Embryonic facial prominence (tissue), 1 donor: ENCODE measurements around the gene YIF1B.
"Not testable (repeated sequence)": the region's sequence is repeated elsewhere in the genome, so short reads cannot be mapped to it uniquely, and the experiment has no call there.

Source experiments
- DNase-seq: peaks from one replicate; pipeline ENCODE4 v3.0.0-alpha.2; 2016; ENCODE audit errors: extremely low spot score

Gene YIF1B

GRCh38 chr19:38315657-38316476, at the start of gene YIF1B:
TSS of gene YIF1B (minus strand) at chr19:38315947. CDS start at chr19:38315917, 30 bp downstream.
- DNase-seq: peak; percentile 95

DNA sequence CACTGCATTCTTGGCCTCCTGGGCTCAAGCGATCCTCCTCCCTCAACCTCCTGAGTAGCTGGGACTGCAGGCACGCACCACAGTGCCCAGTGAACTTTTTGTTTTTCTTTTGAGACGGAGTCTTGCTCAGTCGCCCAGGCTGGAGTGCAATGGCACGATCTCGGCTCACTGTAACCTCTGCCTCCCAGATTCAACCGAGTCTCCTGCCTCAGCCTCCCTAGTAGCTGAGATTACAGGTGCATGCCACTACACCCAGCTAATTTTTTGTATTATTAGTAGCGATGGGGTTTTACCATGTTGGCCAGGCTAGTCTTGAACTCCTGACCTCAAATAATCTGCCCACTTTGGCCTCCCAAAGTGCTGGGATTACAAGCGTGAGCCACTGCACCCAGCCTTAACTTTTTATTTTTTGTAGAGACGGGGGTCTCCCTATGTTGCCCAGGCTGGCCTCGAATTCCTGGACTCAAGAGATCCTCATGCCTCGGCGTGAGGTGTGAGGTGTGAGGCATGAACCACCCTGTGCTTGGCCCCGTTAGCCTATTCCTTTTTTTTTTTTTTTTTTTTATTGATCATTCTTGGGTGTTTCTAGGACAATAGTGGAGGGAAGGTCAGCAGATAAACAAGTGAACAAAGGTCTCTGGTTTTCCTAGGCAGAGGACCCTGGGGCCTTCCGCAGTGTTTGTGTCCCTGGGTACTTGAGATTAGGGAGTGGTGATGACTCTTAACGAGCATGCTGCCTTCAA, 47.4 kb upstream of the YIF1B start:
- DNase-seq: not testable (repeated sequence)

DNA sequence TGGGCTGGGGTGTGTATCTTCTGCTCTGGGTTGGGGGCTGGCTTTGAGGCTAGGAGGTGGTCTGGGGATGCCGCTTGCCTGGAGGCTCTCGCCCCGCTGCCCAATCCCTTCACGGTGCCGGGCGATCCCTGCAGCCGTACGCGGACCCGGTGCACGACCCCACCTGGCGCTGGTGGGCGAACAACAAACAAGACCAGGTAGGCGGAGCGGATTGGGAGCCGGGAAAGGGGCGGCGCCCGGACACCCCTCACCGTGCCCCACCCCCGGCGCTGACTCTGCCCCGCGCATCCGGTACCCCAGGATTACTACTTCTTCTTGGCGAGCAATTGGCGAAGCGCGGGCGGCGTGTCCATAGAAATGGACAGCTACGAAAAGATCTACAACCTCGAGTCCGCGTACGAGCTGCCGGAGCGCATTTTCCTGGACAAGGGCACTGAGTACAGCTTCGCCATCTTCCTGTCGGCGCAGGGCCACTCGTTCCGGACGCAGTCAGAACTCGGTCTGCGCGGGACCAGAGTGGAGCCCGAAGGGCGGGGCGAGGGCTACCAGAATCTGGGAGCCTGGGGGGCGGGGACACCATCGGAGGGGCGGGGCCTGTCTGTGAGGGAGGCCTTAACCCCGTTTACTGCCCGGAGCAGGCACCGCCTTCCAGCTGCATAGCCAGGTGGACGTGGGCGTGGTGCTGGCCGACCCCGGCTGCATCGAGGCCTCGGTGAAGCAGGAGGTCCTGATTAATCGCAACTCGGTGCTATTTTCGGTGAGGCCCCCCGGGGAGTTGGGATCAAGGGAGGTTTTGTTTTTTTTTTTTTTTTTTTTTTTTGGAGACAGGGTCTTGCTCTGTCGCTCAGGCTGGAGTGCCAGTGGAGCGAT, 46.6 kb upstream of the YIF1B start:
- no peak for DNase-seq

GRCh38 chr19:38361633-38362075, 45.9 kb upstream of the YIF1B start:
- peak; percentile 17 for DNase-seq

DNA sequence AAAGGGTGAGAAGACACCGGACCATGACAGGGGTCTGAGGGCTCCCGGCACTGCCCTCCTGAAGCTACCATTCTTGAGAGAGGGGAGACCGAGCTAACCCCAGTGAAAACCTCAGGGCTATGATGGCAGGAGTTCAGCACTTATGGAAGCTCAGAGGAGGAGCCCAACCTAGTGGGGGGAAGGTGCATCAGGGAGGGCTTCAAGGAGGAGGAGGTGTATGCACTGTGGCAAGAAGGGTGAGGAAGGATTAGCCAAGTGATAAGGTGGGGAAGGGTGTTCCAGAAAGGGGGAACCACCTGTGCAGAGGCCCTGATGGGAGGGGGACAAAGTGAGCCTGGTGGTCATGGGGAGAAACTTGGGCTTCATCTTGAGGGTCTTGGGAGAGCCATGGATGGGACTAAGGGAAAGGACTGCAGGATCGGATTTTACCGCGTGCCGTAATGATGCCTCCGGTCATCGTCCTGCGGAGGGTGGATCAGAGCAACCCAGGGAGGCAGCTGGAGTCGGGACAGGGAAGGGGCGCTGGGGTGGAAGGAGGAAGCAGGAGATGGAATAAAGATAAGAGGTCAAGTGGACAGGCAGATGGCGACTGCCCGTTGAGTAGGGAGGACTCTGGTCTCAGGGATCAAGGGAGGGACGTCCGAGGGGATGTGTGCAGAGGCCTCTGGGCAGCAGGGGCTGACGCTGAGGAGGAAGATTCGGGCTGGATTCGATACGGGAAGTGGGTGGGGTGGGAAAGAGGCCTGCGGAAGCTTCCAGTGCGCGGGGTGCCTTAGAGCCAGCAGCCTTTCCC, 45.3 kb upstream of the YIF1B start:
- no peak for DNase-seq

DNA sequence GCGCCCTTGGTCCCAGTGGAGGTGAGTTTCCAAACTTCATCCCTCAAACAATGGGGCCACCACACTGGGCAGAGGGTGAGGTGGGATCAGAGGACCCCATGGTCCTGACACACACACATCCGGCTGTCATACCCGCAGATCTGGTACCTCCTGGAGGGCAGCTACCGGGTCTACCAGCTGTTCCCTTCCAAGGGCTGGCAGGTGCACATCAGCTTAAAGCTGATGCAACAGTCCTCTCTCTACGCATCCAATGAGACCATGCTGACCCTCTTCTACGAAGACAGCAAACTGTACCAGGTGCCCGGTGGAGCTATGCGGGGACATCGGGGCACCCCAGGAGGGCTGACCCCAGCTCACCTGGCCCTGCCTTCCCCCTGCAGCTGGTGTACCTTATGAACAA, 44.6 kb upstream of the YIF1B start:
- DNase-seq: no peak

DNA sequence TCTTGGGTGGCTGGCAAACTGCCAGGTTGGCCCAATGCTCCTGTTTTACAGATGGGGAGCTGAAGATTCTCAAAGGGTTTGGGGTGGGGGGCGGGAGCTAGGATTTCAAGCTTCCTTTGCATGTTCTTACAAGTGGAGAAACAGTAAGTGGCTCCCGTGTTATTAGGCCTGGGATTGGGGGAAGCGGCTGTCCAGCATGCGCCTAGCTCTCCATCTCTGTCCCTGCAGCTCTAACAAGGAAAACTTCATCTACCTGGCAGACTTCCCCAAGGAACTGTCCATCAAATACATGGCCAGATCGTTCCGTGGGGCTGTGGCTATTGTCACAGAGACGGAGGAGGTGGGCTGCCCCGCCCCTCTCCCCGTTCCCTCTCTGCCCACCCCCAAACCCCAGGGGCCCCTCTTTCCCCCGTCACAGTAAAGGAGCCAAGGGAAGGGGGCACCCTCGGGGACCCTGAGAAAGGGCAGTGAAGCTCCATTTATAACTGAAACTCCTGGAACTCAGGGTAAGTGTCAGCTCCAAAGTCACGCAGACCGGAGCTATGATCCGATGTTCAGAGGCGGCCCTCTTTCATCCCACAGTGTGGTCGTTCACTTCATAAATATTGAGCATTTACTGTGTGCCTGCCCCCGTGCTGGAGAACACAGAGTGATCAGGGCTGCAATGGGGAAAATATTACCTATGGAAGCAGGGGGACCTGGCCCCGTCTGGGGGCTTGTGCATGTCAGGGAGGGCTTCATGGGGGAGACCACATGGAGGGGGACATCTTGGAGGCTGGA, 43.7 kb upstream of the YIF1B start:
- DNase-seq: no peak

DNA sequence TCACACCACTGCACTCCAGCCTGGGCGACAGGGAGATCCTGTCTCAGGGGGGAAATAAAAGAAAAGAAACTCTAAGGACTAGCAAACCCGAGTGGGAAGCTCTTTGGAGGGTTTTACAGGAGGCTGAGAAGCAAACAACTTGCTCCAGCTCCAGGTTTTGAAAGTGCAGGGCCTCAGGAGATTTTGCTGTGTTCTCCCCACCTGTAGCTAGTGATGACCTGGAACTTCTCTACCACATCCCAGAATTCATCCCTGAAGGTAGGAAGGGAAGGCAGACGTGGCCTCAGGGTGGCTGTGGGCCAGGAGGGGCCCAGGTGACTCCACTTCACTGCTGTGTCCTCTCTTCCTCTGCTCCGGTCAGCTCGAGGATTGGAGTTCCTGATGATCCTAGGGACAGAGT, 42.3 kb upstream of the YIF1B start:
- no peak for DNase-seq

DNA sequence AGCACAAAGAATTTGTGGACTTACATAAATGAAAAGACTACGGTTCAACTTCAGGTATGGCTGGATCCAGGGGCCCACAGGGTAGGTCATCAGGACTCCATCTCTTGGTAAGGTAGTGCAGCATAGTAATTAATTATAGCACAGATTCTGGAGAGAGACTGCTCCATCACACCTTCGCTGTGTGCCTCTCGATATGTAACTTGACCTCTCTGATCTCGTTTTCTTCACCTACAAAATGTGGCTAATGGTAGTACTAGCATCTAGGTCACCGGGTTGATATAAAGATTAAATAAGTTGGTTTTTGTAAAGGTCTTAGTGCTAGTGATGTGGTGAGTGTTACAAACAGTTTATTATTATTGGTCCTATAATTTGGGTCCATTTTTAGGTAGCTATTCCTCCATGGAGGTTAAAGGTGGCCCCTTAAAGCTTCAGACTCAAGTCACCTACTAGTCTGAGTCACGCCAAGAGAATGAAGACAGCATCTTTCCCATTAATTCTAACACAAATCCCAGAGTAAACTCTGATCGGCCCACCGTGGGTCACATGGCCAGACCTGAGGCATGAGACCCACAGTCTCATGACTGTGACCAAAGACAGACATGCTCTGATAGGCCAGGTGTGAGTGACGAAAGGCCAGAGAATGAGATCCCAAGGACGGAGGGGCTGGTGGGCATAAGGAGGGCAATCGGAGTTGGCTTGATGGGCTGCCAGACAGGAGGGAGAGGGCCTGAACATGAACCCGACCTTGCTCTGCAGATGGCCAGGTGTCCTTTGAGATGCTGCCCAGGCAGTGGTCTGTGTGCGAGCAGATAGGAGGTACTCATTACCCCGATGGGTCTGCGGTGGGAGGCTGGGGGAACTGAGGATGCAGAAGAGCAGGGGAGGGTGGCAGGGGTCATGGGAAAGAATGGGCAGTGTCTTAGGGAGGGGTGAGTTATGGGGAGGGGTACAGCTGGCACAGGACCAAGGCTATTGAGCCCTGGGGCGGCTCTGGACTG, 40.3 kb upstream of the YIF1B start:
- no peak for DNase-seq

DNA sequence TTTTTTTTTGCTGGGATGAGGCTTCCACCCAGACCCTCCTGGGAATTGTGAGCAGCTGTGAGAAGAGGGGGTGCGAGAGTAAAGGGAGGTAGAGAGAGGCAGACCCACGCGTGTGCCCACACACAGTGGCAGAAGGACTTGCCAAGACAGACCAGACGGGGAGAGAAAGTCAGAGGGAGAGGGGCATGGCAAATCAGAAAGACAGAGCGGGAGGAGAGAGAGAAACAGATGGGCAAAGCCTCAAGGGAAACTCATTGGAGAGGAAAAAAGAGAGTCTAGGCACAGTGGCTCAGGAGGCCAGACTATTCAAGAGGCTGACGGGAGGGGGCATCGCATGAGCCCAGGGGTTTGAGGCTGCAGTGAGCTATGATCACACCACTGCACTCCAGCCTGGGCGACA, 36.9 kb upstream of the YIF1B start:
- no peak for DNase-seq

GRCh38 chr19:38351865-38352395, 36.2 kb upstream of the YIF1B start:
- DNase-seq: no peak

DNA sequence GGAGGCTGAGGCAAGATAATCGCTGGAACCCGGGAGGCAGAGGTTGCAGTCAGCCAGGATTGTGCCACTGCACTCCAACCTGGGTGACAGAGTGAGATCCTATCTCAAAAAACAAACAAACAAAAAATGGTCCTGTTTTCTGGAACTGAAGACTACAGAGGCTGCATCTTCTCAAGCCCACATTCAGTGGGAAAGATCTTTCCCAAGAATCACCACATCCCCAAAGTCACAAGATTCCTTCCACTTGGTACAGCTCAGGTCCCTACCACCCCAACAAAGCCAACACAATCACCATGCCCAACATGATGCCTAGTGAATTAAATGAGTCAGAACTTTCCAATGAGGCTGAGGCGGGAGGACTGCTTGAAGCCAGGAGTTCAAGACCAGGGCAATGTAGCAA, 35.1 kb upstream of the YIF1B start:
- DNase-seq: no peak

- no peak for DNase-seq
These were observed 31.1 kb upstream of the YIF1B start for GRCh38 chr19:38346837-38347236.

GRCh38 chr19:38340927-38341326, 25.2 kb upstream of the YIF1B start:
- no peak for DNase-seq

GRCh38 chr19:38339011-38339410, 23.3 kb upstream of the YIF1B start:
- DNase-seq: not testable (repeated sequence)

GRCh38 chr19:38337360-38337653, 21.6 kb upstream of the YIF1B start:
- no peak for DNase-seq

DNA sequence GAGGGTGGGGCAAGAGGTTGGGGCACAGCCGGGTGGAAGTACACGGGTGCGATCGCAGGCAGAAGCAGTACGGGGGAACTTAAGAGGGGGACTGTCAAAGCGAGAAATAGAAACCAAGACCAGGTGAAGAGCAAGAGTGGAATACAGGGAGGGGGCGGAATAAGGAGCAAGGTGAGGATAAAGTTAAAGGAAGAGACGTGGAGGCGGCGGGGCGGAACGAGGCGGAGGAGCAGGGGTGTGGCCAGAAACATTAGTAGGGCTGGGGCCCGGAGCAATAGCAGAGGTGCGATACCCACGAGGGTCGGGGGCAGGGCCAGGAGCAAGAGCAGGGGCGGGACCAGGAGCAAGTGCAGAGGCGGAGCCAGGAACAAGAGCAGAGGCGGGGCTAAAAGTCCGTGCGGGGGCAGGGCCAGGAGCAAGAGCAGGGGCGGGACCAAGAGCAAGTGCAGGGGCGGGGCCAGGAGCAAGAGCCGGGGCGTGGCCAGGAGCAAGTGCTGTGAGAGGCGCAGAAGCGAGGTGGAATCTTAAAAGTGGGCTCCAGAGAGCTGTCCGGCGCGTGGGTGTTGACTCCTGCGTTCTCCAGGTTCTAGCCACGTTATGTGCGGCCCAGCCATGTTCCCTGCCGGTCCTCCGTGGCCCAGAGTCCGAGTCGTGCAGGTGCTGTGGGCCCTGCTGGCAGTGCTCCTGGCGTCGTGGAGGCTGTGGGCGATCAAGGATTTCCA, 21.1 kb upstream of the YIF1B start:
- DNase-seq: peak; percentile 82

GRCh38 chr19:38335949-38336637, 20.3 kb upstream of the YIF1B start:
- peak; percentile 91 for DNase-seq
